H9 (cell line): ENCODE results near the gene CENPP. TPM values are rescaled to one million over a fixed set of nuclear protein-coding genes. Genes with fewer than 3 reads are reported as not detected.

Source experiments
- DNase-seq: peaks from one replicate; pipeline ENCODE4 v3.0.0-alpha.2; 2017
- H2AFZ ChIP-seq: one replicate; pipeline ENCODE4 v1.6.1; 2013; ENCODE audit warnings: mild to moderate bottlenecking, low read length, control low read depth, moderate library complexity
- H2AK5ac ChIP-seq: 2 replicates; pipeline ENCODE4 v1.6.1; 2013; ENCODE audit warnings: low read length, control low read depth, mixed read lengths; ENCODE audit not compliant: insufficient read length
- H2BK120ac ChIP-seq: one replicate; pipeline ENCODE4 v1.6.1; 2013; ENCODE audit warnings: low read depth, mild to moderate bottlenecking, low read length, control low read depth, inconsistent platforms; ENCODE audit not compliant: poor library complexity, severe bottlenecking
- H2BK12ac ChIP-seq: 2 replicates; pipeline ENCODE4 v1.6.1; 2013; ENCODE audit warnings: low read length, control low read depth, mixed read lengths, low read depth; ENCODE audit not compliant: insufficient read length
- H2BK15ac ChIP-seq: 2 replicates; pipeline ENCODE4 v1.6.1; 2013; ENCODE audit warnings: low read depth, low read length, control low read depth
- H2BK20ac ChIP-seq: one replicate; pipeline ENCODE4 v1.6.1; 2013; ENCODE audit warnings: low read depth, mild to moderate bottlenecking, low read length, control low read depth, inconsistent platforms; ENCODE audit not compliant: poor library complexity, severe bottlenecking
- H2BK5ac ChIP-seq: 2 replicates; pipeline ENCODE4 v1.6.1; 2013; ENCODE audit warnings: low read length, control low read depth, mixed read lengths; ENCODE audit not compliant: insufficient read length
- H3K14ac ChIP-seq: 2 replicates; pipeline ENCODE4 v1.6.1; 2013; ENCODE audit warnings: low read length, control low read depth; ENCODE audit not compliant: insufficient read depth
- H3K18ac ChIP-seq: 2 replicates; pipeline ENCODE4 v1.6.1; 2013; ENCODE audit warnings: low read depth, mild to moderate bottlenecking, mixed read lengths, low read length, control low read depth; ENCODE audit not compliant: insufficient read length
- H3K23ac ChIP-seq: 2 replicates; pipeline ENCODE4 v1.6.1; 2013; ENCODE audit warnings: low read length, control low read depth, mixed read lengths, low read depth; ENCODE audit not compliant: insufficient read length
- H3K23me2 ChIP-seq: 2 replicates; pipeline ENCODE4 v1.6.1; 2013; ENCODE audit warnings: low read depth, mild to moderate bottlenecking, mixed read lengths, low read length, control low read depth; ENCODE audit not compliant: insufficient read length, poor library complexity, severe bottlenecking
- H3K27ac ChIP-seq: 2 replicates; pipeline ENCODE4 v1.5.1; 2013; ENCODE audit warnings: low read length, control low read depth, mixed read lengths, low read depth; ENCODE audit not compliant: insufficient read length
- H3K27me3 ChIP-seq: 2 replicates; pipeline ENCODE4 v1.6.1; 2013; ENCODE audit warnings: low read length, control low read depth, inconsistent platforms; ENCODE audit not compliant: insufficient read depth
- H3K4ac ChIP-seq: 2 replicates; pipeline ENCODE4 v1.6.1; 2013; ENCODE audit warnings: low read depth, mild to moderate bottlenecking, control low read depth, inconsistent platforms, low read length, moderate library complexity
- H3K4me1 ChIP-seq: 2 replicates; pipeline ENCODE4 v1.6.1; 2013; ENCODE audit warnings: low read length, control low read depth, inconsistent platforms; ENCODE audit not compliant: insufficient read depth
- H3K4me2 ChIP-seq: 2 replicates; pipeline ENCODE4 v1.6.1; 2013; ENCODE audit warnings: low read length, control low read depth, mixed read lengths; ENCODE audit not compliant: insufficient read length, insufficient read depth
- H3K56ac ChIP-seq: 2 replicates; pipeline ENCODE4 v1.6.1; 2013; ENCODE audit warnings: low read depth, mild to moderate bottlenecking, mixed read lengths, low read length, control low read depth; ENCODE audit not compliant: insufficient read length
- H3K79me1 ChIP-seq: 2 replicates; pipeline ENCODE4 v1.6.1; 2013; ENCODE audit warnings: low read depth, mild to moderate bottlenecking, moderate library complexity, low read length, control low read depth, inconsistent platforms; ENCODE audit not compliant: insufficient read depth, poor library complexity, severe bottlenecking
- H3K79me2 ChIP-seq: 2 replicates; pipeline ENCODE4 v1.6.1; 2013; ENCODE audit warnings: low read length, control low read depth, inconsistent platforms; ENCODE audit not compliant: insufficient read depth
- H3K9ac ChIP-seq: 2 replicates; pipeline ENCODE4 v1.6.1; 2013; ENCODE audit warnings: low read length, control low read depth, mixed read lengths; ENCODE audit not compliant: insufficient read length; ENCODE audit errors: extremely low read depth
- H3K9me3 ChIP-seq: one replicate; pipeline ENCODE4 v1.6.1; 2013; ENCODE audit warnings: low read depth, low read length, inconsistent platforms; ENCODE audit not compliant: control insufficient read depth
- H3T11ph ChIP-seq: one replicate; pipeline ENCODE4 v1.6.1; 2013; ENCODE audit warnings: mild to moderate bottlenecking, low read length, control low read depth, inconsistent platforms
- H4K20me1 ChIP-seq: one replicate; pipeline ENCODE4 v1.6.1; 2013; ENCODE audit not compliant: control insufficient read depth, insufficient read length, insufficient read depth
- H4K5ac ChIP-seq: 2 replicates; pipeline ENCODE4 v1.6.1; 2013; ENCODE audit warnings: low read depth, mild to moderate bottlenecking, mixed read lengths, low read length, control low read depth; ENCODE audit not compliant: insufficient read length
- H4K8ac ChIP-seq: replicated peaks from 2 replicates; pipeline ENCODE4 v1.6.1; 2013; ENCODE audit warnings: low read length, control low read depth, mixed read lengths, low read depth; ENCODE audit not compliant: insufficient read length
- H4K91ac ChIP-seq: 2 replicates; pipeline ENCODE4 v1.6.1; 2013; ENCODE audit warnings: low read depth, mild to moderate bottlenecking, moderate library complexity, mixed read lengths, low read length, control low read depth; ENCODE audit not compliant: insufficient read length
- H3K27ac Mint-ChIP-seq, 3 experiments: 2 replicates in 2 of 3; 3 replicates in 1 of 3; pipeline ENCODE4 v1.8.0; 2020 to 2021; ENCODE audit warnings: mixed read lengths in 3 of 3, mild to moderate bottlenecking in 1 of 3, moderate library complexity in 1 of 3
- H3K27me3 Mint-ChIP-seq: 2 replicates; pipeline ENCODE4 v1.8.0; 2021; ENCODE audit warnings: low read depth, mild to moderate bottlenecking, moderate library complexity, mixed read lengths
- H3K36me3 Mint-ChIP-seq, 3 experiments: 2 replicates in 2 of 3; 3 replicates in 1 of 3; pipeline ENCODE4 v1.8.0; 2020 to 2021; ENCODE audit warnings: low read depth in 3 of 3, mixed read lengths in 3 of 3; ENCODE audit not compliant: insufficient read depth in 1 of 3
- H3K4me1 Mint-ChIP-seq, 2 experiments: 2 replicates each; pipeline ENCODE4 v1.8.0; 2020; ENCODE audit warnings: mixed read lengths in 2 of 2
- H3K4me3 Mint-ChIP-seq, 2 experiments: 2 replicates in 1 of 2; 3 replicates in 1 of 2; pipeline ENCODE4 v1.8.0; 2020 to 2021; ENCODE audit warnings: mild to moderate bottlenecking in 2 of 2, mixed read lengths in 2 of 2, moderate library complexity in 1 of 2
- H3K9me3 Mint-ChIP-seq, 2 experiments: 2 replicates in 1 of 2; 3 replicates in 1 of 2; pipeline ENCODE4 v1.8.0; 2020; ENCODE audit warnings: mild to moderate bottlenecking in 2 of 2, mixed read lengths in 2 of 2, moderate library complexity in 1 of 2
- CTCF ChIP-seq: fragments of 200-600 bp; sonication (generic); conservative IDR thresholded peaks from 3 replicates; pipeline ENCODE4 v1.8.0; 2021; ENCODE audit warnings: antibody characterized with exemption, mild to moderate bottlenecking
- WGBS: extraction: QIAGEN DNeasy Blood & Tissue Kit; methylation state at CpG from one replicate; pipeline ENCODE4 v1.1.7; 2013; ENCODE audit warnings: missing lambda C conversion rate, low lambda C conversion rate, mixed read lengths; ENCODE audit not compliant: insufficient read length; ENCODE audit errors: extremely low coverage; 5-methylcytosine and 5-hydroxymethylcytosine counted together
- total RNA-seq: library from RNA; stranded (reverse); gene quantifications from 2 replicates; pipeline ENCODE4 v1.2.1, GENCODE V29; 2021

Gene CENPP
- total RNA-seq, 1 experiment from 2014 or later: 9.1 TPM

- Histone ChIP-seq H3K9me3 (no peaks in the 10 kb centered on the region), H3T11ph (no peak overlapping the region), H2BK20ac (no peak overlapping the region), H4K5ac (no peak overlapping the region), H3K9ac (no peak overlapping the region), H2BK5ac (no peak overlapping the region), H2BK12ac (no peak overlapping the region), H3K4me2 (no peak overlapping the region), H3K14ac (no peak overlapping the region), H3K79me1 (no peaks in the 10 kb centered on the region), H2BK15ac (no peak overlapping the region), H3K27me3 (no peaks in the 10 kb centered on the region), H3K27ac (no peak overlapping the region), H3K56ac (no peak overlapping the region), H2AFZ (no peak overlapping the region), H3K23ac (no peak overlapping the region), H2AK5ac (no peak overlapping the region), H4K20me1 (no peaks in the 10 kb centered on the region), H3K18ac (no peak overlapping the region), H2BK120ac (no peak overlapping the region), H4K91ac (no peak overlapping the region), H3K23me2 (no peaks in the 10 kb centered on the region), H3K4ac (no peak overlapping the region), H4K8ac (no peak overlapping the region), H3K79me2 (no peaks in the 10 kb centered on the region), H3K4me1 (no peaks in the 10 kb centered on the region)
- Mint-ChIP-seq H3K27me3 (no peaks in the 10 kb centered on the region), H3K4me1 (no peaks in the 10 kb centered on the region), H3K9me3 (no peaks in the 10 kb centered on the region), H3K4me3 (no peak overlapping the region), H3K36me3 (peaks cover 16 to 47% (median 24%) of the 10 kb centered on the region in 3 experiments; a peak in 6 of 7 replicates), H3K27ac (peak overlapping the region in 2 of 3 experiments; percentile 13 to 67; a peak in 1 of 7 replicates)
- WGBS: no CpG with 5 or more reads among the region's 4 CpGs
- DNase-seq: peak; percentile 17
- no peak for TF ChIP-seq CTCF
These were observed 310.0 kb downstream of the CENPP start for GRCh38 chr9:92635760-92636159.
